Astrocyte (in vitro differentiated cells and primary cell): ENCODE measurements around the gene SLC25A21. TPM values are rescaled to one million over a fixed set of nuclear protein-coding genes. Genes with fewer than 3 reads are reported as not detected.

ENCODE experiments used
- DNase-seq: peaks from one replicate; pipeline ENCODE4 v3.0.0-alpha.2; 2010; ENCODE audit warnings: low read depth
- FAIRE-seq: peaks from 2 replicates; lab custom pipeline; 2011; peaks lifted over from hg19 to GRCh38; lab: Jason Lieb, UNC
- H2AFZ ChIP-seq: 2 replicates; pipeline ENCODE4 v1.6.0; 2012; ENCODE audit warnings: low read depth, low read length, inconsistent platforms
- H3K27ac ChIP-seq: 2 replicates; pipeline ENCODE4 v1.5.1; 2011; ENCODE audit warnings: low read depth, low read length, inconsistent platforms
- H3K27me3 ChIP-seq: 2 replicates; pipeline ENCODE4 v1.6.0; 2011; ENCODE audit warnings: low read length, inconsistent platforms; ENCODE audit not compliant: insufficient read depth
- H3K36me3 ChIP-seq: 2 replicates; pipeline ENCODE4 v1.5.1; 2011; ENCODE audit warnings: low read length, inconsistent platforms; ENCODE audit not compliant: insufficient read depth
- H3K4me1 ChIP-seq: 2 replicates; pipeline ENCODE4 v1.5.1; 2011; ENCODE audit warnings: low read length, inconsistent platforms; ENCODE audit not compliant: insufficient read depth
- H3K4me2 ChIP-seq: 2 replicates; pipeline ENCODE4 v1.6.0; 2012; ENCODE audit warnings: low read length, inconsistent platforms
- H3K4me3 ChIP-seq: 2 replicates; pipeline ENCODE4 v1.5.1; 2011; ENCODE audit warnings: low read depth, mild to moderate bottlenecking, low read length, inconsistent platforms; ENCODE audit not compliant: insufficient read depth
- H3K79me2 ChIP-seq: 2 replicates; pipeline ENCODE4 v1.6.0; 2012; ENCODE audit warnings: mild to moderate bottlenecking, low read length, inconsistent platforms; ENCODE audit not compliant: insufficient read depth
- H3K9ac ChIP-seq: 2 replicates; pipeline ENCODE4 v1.6.0; 2012; ENCODE audit warnings: mild to moderate bottlenecking, low read length, inconsistent platforms
- H3K9me3 ChIP-seq: 2 replicates; pipeline ENCODE4 v1.5.1; 2012; ENCODE audit warnings: low read depth, mild to moderate bottlenecking, low read length, inconsistent platforms; ENCODE audit not compliant: insufficient read depth
- H4K20me1 ChIP-seq: 2 replicates; pipeline ENCODE4 v1.6.0; 2012; ENCODE audit warnings: low read length, inconsistent platforms; ENCODE audit not compliant: insufficient read depth
- H3K27ac Mint-ChIP-seq: one replicate; pipeline ENCODE4 v1.8.0; 2021; ENCODE audit warnings: mild to moderate bottlenecking, mixed read lengths; ENCODE audit not compliant: unreplicated experiment
- H3K27me3 Mint-ChIP-seq: one replicate; pipeline ENCODE4 v1.8.0; 2021; ENCODE audit warnings: low read depth, mixed read lengths; ENCODE audit not compliant: unreplicated experiment
- H3K36me3 Mint-ChIP-seq: one replicate; pipeline ENCODE4 v1.8.0; 2021; ENCODE audit warnings: low read depth, mixed read lengths; ENCODE audit not compliant: unreplicated experiment
- H3K4me1 Mint-ChIP-seq: one replicate; pipeline ENCODE4 v1.8.0; 2021; ENCODE audit warnings: low read depth, mixed read lengths; ENCODE audit not compliant: unreplicated experiment
- H3K4me3 Mint-ChIP-seq: one replicate; pipeline ENCODE4 v1.8.0; 2021; ENCODE audit warnings: mild to moderate bottlenecking, moderate library complexity, mixed read lengths; ENCODE audit not compliant: unreplicated experiment
- H3K9me3 Mint-ChIP-seq: one replicate; pipeline ENCODE4 v1.8.0; 2021; ENCODE audit warnings: mild to moderate bottlenecking, mixed read lengths; ENCODE audit not compliant: unreplicated experiment
- EZH2 ChIP-seq: IDR thresholded peaks from 2 replicates; pipeline ENCODE4 v1.6.1; 2012; ENCODE audit warnings: mild to moderate bottlenecking, low read length, inconsistent platforms; ENCODE audit not compliant: insufficient read depth
- total RNA-seq: library from RNA; stranded (reverse); gene quantifications from 2 replicates; pipeline ENCODE4 v1.2.1, GENCODE V29; 2021
- TF ChIP-seq, protein P1 (sequence below): IDR thresholded peaks from 2 replicates; pipeline ENCODE4 v1.5.1; 2011; ENCODE audit warnings: low read depth, mild to moderate bottlenecking, inconsistent platforms, low read length, moderate library complexity; ENCODE audit not compliant: insufficient read depth

The SLC25A21 gene
- total RNA-seq, 1 donor from 2014 or later, result 1.5 TPM

- H3K27ac ChIP-seq, result no peak overlapping the region
- no peak for DNase-seq
- H3K27me3 ChIP-seq, result no peaks in the 10 kb centered on the region
- Mint-ChIP-seq H3K27ac (no peak overlapping the region), H3K36me3 (no peaks in the 10 kb centered on the region), H3K27me3 (no peaks in the 10 kb centered on the region), H3K4me1 (peaks cover 29% of the 10 kb centered on the region), H3K9me3 (no peaks in the 10 kb centered on the region), H3K4me3 (no peak overlapping the region)
- H3K9me3 ChIP-seq, result no peaks in the 10 kb centered on the region
- H3K36me3 ChIP-seq, result no peaks in the 10 kb centered on the region
- H2AFZ ChIP-seq, result no peak overlapping the region
- TF ChIP-seq, protein P1, sequence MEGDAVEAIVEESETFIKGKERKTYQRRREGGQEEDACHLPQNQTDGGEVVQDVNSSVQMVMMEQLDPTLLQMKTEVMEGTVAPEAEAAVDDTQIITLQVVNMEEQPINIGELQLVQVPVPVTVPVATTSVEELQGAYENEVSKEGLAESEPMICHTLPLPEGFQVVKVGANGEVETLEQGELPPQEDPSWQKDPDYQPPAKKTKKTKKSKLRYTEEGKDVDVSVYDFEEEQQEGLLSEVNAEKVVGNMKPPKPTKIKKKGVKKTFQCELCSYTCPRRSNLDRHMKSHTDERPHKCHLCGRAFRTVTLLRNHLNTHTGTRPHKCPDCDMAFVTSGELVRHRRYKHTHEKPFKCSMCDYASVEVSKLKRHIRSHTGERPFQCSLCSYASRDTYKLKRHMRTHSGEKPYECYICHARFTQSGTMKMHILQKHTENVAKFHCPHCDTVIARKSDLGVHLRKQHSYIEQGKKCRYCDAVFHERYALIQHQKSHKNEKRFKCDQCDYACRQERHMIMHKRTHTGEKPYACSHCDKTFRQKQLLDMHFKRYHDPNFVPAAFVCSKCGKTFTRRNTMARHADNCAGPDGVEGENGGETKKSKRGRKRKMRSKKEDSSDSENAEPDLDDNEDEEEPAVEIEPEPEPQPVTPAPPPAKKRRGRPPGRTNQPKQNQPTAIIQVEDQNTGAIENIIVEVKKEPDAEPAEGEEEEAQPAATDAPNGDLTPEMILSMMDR, result no peak
- no peak for TF ChIP-seq EZH2
- no peak overlapping the region for H3K9ac ChIP-seq
- no peak overlapping the region for H3K4me3 ChIP-seq
- no peak for FAIRE-seq
- no peaks in the 10 kb centered on the region for H4K20me1 ChIP-seq
- no peaks in the 10 kb centered on the region for H3K79me2 ChIP-seq
- H3K4me1 ChIP-seq, result peaks cover 3% of the 10 kb centered on the region
- no peak overlapping the region for H3K4me2 ChIP-seq
Observed at GRCh38 chr14:36974985-36975384, 197.4 kb downstream of the SLC25A21 start.

DNA sequence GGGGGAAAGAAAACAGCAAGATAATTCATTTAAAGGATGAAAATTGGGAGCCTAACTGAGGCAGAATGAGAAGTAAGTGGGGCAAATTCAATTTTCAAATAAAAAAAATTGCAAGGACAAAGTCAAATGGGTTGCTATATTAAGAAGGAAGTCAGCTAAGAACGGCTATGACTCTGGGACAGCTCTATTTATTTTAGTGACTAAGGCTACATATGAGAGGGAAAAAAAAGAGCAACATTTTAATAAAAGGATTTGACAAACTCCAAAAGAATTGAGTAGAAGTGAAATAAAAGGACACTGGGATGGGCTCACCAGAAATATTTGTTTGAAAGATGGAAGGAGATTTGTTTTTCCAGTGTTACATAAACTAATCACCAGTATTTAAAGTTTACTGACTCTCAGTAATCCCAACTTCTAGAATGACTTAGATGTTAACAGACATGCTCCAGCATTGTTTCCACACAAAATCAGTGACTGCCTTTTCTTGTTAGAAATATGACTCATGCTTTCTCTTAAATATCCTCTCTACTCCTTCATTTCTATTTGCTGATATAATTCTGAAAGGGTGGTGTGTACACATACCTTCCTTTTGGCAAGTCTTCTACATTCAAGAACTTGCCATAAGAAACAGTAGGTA lies 198.5 kb downstream of the SLC25A21 start:
- no peak overlapping the region for H3K4me3 ChIP-seq
- DNase-seq, result peak; percentile 74
- H2AFZ ChIP-seq, result no peak overlapping the region
- TF ChIP-seq EZH2, result no peak
- TF ChIP-seq, protein P1, result no peak
- Mint-ChIP-seq H3K4me3 (no peak overlapping the region), H3K9me3 (no peaks in the 10 kb centered on the region), H3K27me3 (no peaks in the 10 kb centered on the region), H3K4me1 (peaks cover 29% of the 10 kb centered on the region), H3K36me3 (no peaks in the 10 kb centered on the region), H3K27ac (peak overlapping the region; percentile 70)
- H3K9me3 ChIP-seq, result no peaks in the 10 kb centered on the region
- no peak for FAIRE-seq
- H3K36me3 ChIP-seq, result no peaks in the 10 kb centered on the region
- no peak overlapping the region for H3K27ac ChIP-seq
- H3K4me2 ChIP-seq, result peak overlapping the region; percentile 1
- no peak overlapping the region for H3K9ac ChIP-seq
- no peaks in the 10 kb centered on the region for H3K27me3 ChIP-seq
- H3K79me2 ChIP-seq, result no peaks in the 10 kb centered on the region
- H3K4me1 ChIP-seq, result peaks cover 3% of the 10 kb centered on the region
- H4K20me1 ChIP-seq, result no peaks in the 10 kb centered on the region

DNA sequence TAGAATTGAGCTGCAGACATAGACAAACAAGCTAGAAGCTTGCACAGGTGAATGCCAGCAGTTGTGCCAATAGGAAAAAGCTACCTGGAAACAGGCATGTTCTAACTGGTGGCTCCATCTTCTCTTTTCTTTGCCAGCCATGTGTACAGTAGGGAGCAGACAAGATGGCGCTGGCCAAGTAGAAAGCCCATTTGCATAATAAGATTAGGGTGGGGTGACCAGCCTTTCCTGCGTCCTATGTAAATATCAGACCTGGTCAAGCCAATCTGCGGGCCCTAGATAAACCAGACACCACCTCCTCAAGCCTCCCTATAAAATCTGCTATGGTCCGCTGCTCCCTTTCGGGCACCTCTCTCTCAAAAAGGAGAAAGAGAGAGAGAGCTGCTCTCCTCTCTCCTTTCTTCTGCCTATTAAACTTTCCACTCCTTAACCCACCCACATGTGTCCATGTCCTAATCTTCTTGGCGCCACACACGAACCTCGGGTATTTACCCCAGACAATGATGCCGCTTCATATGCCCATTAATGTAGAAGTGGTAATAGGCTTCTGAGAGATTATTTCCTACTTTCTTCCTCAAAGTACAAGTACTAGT lies 201.0 kb downstream of the SLC25A21 start:
- H3K27ac Mint-ChIP-seq, result no peak overlapping the region
- TF ChIP-seq, protein P1, result no peak
- TF ChIP-seq EZH2, result no peak
- Histone ChIP-seq H3K4me1 (peaks cover under 1% of the 10 kb centered on the region), H4K20me1 (no peaks in the 10 kb centered on the region), H3K27ac (no peak overlapping the region), H3K9ac (no peak overlapping the region), H3K9me3 (no peaks in the 10 kb centered on the region), H3K4me2 (no peak overlapping the region), H2AFZ (no peak overlapping the region), H3K27me3 (peaks cover 2% of the 10 kb centered on the region), H3K36me3 (no peaks in the 10 kb centered on the region), H3K4me3 (no peak overlapping the region), H3K79me2 (no peaks in the 10 kb centered on the region)
- no peaks in the 10 kb centered on the region for H3K27me3 Mint-ChIP-seq
- FAIRE-seq (no peak), DNase-seq (no peak)
- no peaks in the 10 kb centered on the region for H3K36me3 Mint-ChIP-seq
- no peak overlapping the region for H3K4me3 Mint-ChIP-seq
- peaks cover 28% of the 10 kb centered on the region for H3K4me1 Mint-ChIP-seq
- H3K9me3 Mint-ChIP-seq, result no peaks in the 10 kb centered on the region
